ENCODE data around the gene CCDC61. TPM values are rescaled to one million over a fixed set of nuclear protein-coding genes. Genes with fewer than 3 reads are reported as not detected.
A peak's percentile ranks its signal among the peaks of the same experiment; 100 is the strongest.

CCDC61 gene
- total RNA-seq, 4 donors from 2014 or later = 2.3 to 4.9 (median 3.4) TPM

GRCh38 chr19:45972081-45972946 lies 23.0 kb upstream of the CCDC61 start:
- ATAC-seq (peak in 1 of 2 donors; percentile 37), DNase-seq (no peak)
- Histone ChIP-seq H3K27me3 (peaks cover 53 to 61% (median 59%) of the 10 kb centered on the region in 3 donors), H3K27ac (peak overlapping the region; percentile 14 to 75 (median 64)), H3K4me1 (peaks cover 0 to 3% of the 10 kb centered on the region in 2 donors), H3K4me3 (peak overlapping the region; percentile 30 to 57 (median 39)), H3K9me3 (no peaks in the 10 kb centered on the region), H3K36me3 (no peaks in the 10 kb centered on the region)
- TF ChIP-seq CTCF (IDR thresholded peaks at IDR 0.05 in 4 of 5, conservative IDR thresholded peaks at IDR 0.05 in 1 of 5) = no peak
- peak; percentile 20 to 44 for TF ChIP-seq POLR2A (IDR thresholded peaks at IDR 0.05)
- intact Hi-C loops (cut with DNase I; ENCODE audit: low total_unique reads) (no loop called here), in situ Hi-C loops (cut with MboI; ENCODE audit: low sequenced_read_pairs in 4 of 4) (no loop called here)

GRCh38 chr19:45972947-45973540 lies 22.2 kb upstream of the CCDC61 start:
- intact Hi-C loops (cut with DNase I; ENCODE audit: low total_unique reads) (no loop called here), in situ Hi-C loops (cut with MboI; ENCODE audit: low sequenced_read_pairs in 4 of 4) (no loop called here)
- TF ChIP-seq CTCF (IDR thresholded peaks at IDR 0.05 in 4 of 5, conservative IDR thresholded peaks at IDR 0.05 in 1 of 5) (no peak), POLR2A (IDR thresholded peaks at IDR 0.05) (no peak)
- peaks cover 0 to 3% of the 10 kb centered on the region in 2 donors for H3K4me1 ChIP-seq
- peak overlapping the region; percentile 14 to 75 (median 64) for H3K27ac ChIP-seq
- peaks cover 57 to 59% (median 57%) of the 10 kb centered on the region in 3 donors for H3K27me3 ChIP-seq
- H3K9me3 ChIP-seq = no peaks in the 10 kb centered on the region
- no peak for DNase-seq
- no peaks in the 10 kb centered on the region for H3K36me3 ChIP-seq
- peak overlapping the region; percentile 30 to 57 (median 39) for H3K4me3 ChIP-seq
- ATAC-seq = no peak

- Histone ChIP-seq H3K36me3 (no peaks in the 10 kb centered on the region), H3K27me3 (peaks cover 57 to 59% (median 57%) of the 10 kb centered on the region in 3 donors), H3K4me1 (peaks cover 0 to 3% of the 10 kb centered on the region in 2 donors), H3K9me3 (no peaks in the 10 kb centered on the region), H3K27ac (peak within 1 kb of the TSS; percentile 64 to 76 (median 75)), H3K4me3 (peak within 1 kb of the TSS; percentile 34 to 57 (median 44))
- DNase-seq (peak; percentile 29 to 32), ATAC-seq (peak; percentile 17 to 27)
- intact Hi-C loops (cut with DNase I; ENCODE audit: low total_unique reads) = no loop called here
- peak; percentile 38 to 56 for TF ChIP-seq POLR2A (IDR thresholded peaks at IDR 0.05)
- TF ChIP-seq CTCF (IDR thresholded peaks at IDR 0.05 in 4 of 5, conservative IDR thresholded peaks at IDR 0.05 in 1 of 5) = no peak
- in situ Hi-C loops (cut with MboI; ENCODE audit: low sequenced_read_pairs in 4 of 4) = no loop called here
Measured at GRCh38 chr19:45973553-45974338, 21.5 kb upstream of the CCDC61 start, which contains the start of gene NOVA2. NOVA2 (minus strand) TSS chr19:45973865; CDS start chr19:45973351, 514 bp downstream.

GRCh38 chr19:45975306-45976070 lies 19.8 kb upstream of the CCDC61 start:
- Histone ChIP-seq H3K9me3 (no peaks in the 10 kb centered on the region), H3K36me3 (no peaks in the 10 kb centered on the region), H3K4me1 (no peaks in the 10 kb centered on the region), H3K4me3 (no peak overlapping the region), H3K27ac (no peak overlapping the region), H3K27me3 (peaks cover 44 to 50% (median 48%) of the 10 kb centered on the region in 3 donors)
- no peak for ATAC-seq
- intact Hi-C loops (cut with DNase I; ENCODE audit: low total_unique reads) = no loop called here
- in situ Hi-C loops (cut with MboI; ENCODE audit: low sequenced_read_pairs in 4 of 4) = no loop called here
- DNase-seq = no peak
- TF ChIP-seq CTCF (IDR thresholded peaks at IDR 0.05 in 4 of 5, conservative IDR thresholded peaks at IDR 0.05 in 1 of 5) (no peak), POLR2A (IDR thresholded peaks at IDR 0.05) (no peak)

Measured in gastrocnemius medialis (tissue), 4 donors.